ENCODE measurements around the gene CD83.

DNA sequence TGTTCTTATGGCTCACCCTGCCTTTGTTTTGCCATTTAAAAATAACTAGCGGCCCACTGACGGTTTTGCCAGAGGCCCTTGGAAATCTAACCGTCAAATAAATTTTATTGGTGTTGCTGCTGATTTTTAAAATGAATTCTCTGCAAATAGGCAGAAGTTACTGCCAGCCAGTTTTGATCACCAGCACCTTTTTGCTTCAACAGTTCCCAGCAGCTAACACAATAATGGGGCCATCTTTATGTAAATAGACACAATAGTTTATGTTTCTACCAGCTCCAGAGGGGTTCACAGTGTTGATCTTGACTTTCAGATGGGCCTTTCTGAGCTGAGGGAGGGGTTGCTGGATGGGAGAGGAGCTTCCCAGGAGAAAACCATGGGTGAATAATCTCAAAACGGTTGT is 11.2 kb downstream of the CD83 start:
- TF ChIP-seq, protein P1, sequence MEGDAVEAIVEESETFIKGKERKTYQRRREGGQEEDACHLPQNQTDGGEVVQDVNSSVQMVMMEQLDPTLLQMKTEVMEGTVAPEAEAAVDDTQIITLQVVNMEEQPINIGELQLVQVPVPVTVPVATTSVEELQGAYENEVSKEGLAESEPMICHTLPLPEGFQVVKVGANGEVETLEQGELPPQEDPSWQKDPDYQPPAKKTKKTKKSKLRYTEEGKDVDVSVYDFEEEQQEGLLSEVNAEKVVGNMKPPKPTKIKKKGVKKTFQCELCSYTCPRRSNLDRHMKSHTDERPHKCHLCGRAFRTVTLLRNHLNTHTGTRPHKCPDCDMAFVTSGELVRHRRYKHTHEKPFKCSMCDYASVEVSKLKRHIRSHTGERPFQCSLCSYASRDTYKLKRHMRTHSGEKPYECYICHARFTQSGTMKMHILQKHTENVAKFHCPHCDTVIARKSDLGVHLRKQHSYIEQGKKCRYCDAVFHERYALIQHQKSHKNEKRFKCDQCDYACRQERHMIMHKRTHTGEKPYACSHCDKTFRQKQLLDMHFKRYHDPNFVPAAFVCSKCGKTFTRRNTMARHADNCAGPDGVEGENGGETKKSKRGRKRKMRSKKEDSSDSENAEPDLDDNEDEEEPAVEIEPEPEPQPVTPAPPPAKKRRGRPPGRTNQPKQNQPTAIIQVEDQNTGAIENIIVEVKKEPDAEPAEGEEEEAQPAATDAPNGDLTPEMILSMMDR (IDR thresholded peaks at IDR 0.05), result no peak
- TF ChIP-seq POLR2A (IDR thresholded peaks at IDR 0.05), result no peak
- no peak for TF ChIP-seq EP300 (IDR thresholded peaks at IDR 0.05; ENCODE audit: low read depth)
- TF ChIP-seq POLR2AphosphoS5 (IDR thresholded peaks at IDR 0.05), result no peak
